HEK293 (cell line): ENCODE results near the gene AIRE.

ENCODE experiments used
- HOXC10 ChIP-seq: sonication (generic); formaldehyde crosslinking; IDR thresholded peaks from 2 replicates; pipeline ENCODE4 v1.8.1; 2023; ENCODE audit warnings: mild to moderate bottlenecking, missing genetic modification reagents
- IKZF3 ChIP-seq: fragments of 450-650 bp; IDR thresholded peaks from 2 replicates; pipeline ENCODE4 v1.5.0; 2018; ENCODE audit warnings: missing biosample characterization, mild to moderate bottlenecking, missing genetic modification characterization, moderate library complexity
- KLF16 ChIP-seq: fragments of 450-650 bp; formaldehyde crosslinking; IDR thresholded peaks from 2 replicates; pipeline ENCODE4 v1.5.1; 2017; ENCODE audit warnings: missing biosample characterization, missing genetic modification characterization
- KLF7 ChIP-seq: fragments of 450-650 bp; formaldehyde crosslinking; IDR thresholded peaks from 2 replicates; pipeline ENCODE4 v1.5.1; 2016; ENCODE audit warnings: missing biosample characterization, missing genetic modification characterization, borderline replicate concordance
- KLF9 ChIP-seq: fragments of 450-650 bp; formaldehyde crosslinking; IDR thresholded peaks from 2 replicates; pipeline ENCODE4 v1.5.1; 2016; ENCODE audit warnings: missing biosample characterization, missing genetic modification characterization, low read depth
- MZF1 ChIP-seq: fragments of 450-650 bp; formaldehyde crosslinking; IDR thresholded peaks from 2 replicates; pipeline ENCODE4 v1.5.1; 2017; ENCODE audit warnings: missing biosample characterization, missing genetic modification characterization, borderline replicate concordance
- OSR2 ChIP-seq: fragments of 450-650 bp; formaldehyde crosslinking; IDR thresholded peaks from 2 replicates; pipeline ENCODE4 v1.5.1; 2016; ENCODE audit warnings: missing biosample characterization, missing genetic modification characterization
- REPIN1 ChIP-seq: fragments of 450-650 bp; formaldehyde crosslinking; IDR thresholded peaks from 2 replicates; pipeline ENCODE4 v1.5.1; 2017; ENCODE audit warnings: missing biosample characterization, missing genetic modification characterization, low read depth
- SCRT2 ChIP-seq: fragments of 450-650 bp; formaldehyde crosslinking; IDR thresholded peaks from 2 replicates; pipeline ENCODE4 v1.5.1; 2016; ENCODE audit warnings: missing biosample characterization, missing genetic modification characterization
- SP7 ChIP-seq: fragments of 450-650 bp; formaldehyde crosslinking; IDR thresholded peaks from 2 replicates; pipeline ENCODE4 v1.5.1; 2016; ENCODE audit warnings: missing biosample characterization, missing genetic modification characterization
- ZFP41 ChIP-seq: fragments of 450-650 bp; formaldehyde crosslinking; IDR thresholded peaks from 2 replicates; pipeline ENCODE4 v1.5.1; 2016; ENCODE audit warnings: missing biosample characterization, missing genetic modification characterization, borderline replicate concordance
- ZNF114 ChIP-seq: fragments of 450-650 bp; formaldehyde crosslinking; IDR thresholded peaks from 2 replicates; pipeline ENCODE4 v1.5.0; 2017; ENCODE audit warnings: missing biosample characterization, missing genetic modification characterization
- ZNF140 ChIP-seq: fragments of 450-650 bp; formaldehyde crosslinking; IDR thresholded peaks from 2 replicates; pipeline ENCODE4 v1.5.1; 2016; ENCODE audit warnings: missing biosample characterization, missing genetic modification characterization
- ZNF146 ChIP-seq: fragments of 450-650 bp; formaldehyde crosslinking; IDR thresholded peaks from 2 replicates; pipeline ENCODE4 v1.5.1; 2016; ENCODE audit warnings: missing biosample characterization, missing genetic modification characterization
- ZNF211 ChIP-seq: fragments of 450-650 bp; formaldehyde crosslinking; IDR thresholded peaks from 2 replicates; pipeline ENCODE4 v1.5.1; 2016; ENCODE audit warnings: low read depth, missing biosample characterization, missing genetic modification characterization
- ZNF560 ChIP-seq: fragments of 450-650 bp; formaldehyde crosslinking; IDR thresholded peaks from 2 replicates; pipeline ENCODE4 v1.5.1; 2017; ENCODE audit warnings: missing biosample characterization, missing genetic modification characterization, borderline replicate concordance
- ZNF561 ChIP-seq: fragments of 450-650 bp; IDR thresholded peaks from 2 replicates; pipeline ENCODE4 v1.5.1; 2018; ENCODE audit warnings: missing biosample characterization, missing genetic modification characterization, borderline replicate concordance
- ZNF600 ChIP-seq: fragments of 450-650 bp; formaldehyde crosslinking; IDR thresholded peaks from 2 replicates; pipeline ENCODE4 v1.5.1; 2016; ENCODE audit warnings: missing biosample characterization, missing genetic modification characterization
- ZNF658 ChIP-seq: fragments of 450-650 bp; formaldehyde crosslinking; IDR thresholded peaks from 2 replicates; pipeline ENCODE4; 2016; ENCODE audit warnings: missing biosample characterization, missing genetic modification characterization
- ZNF660 ChIP-seq: fragments of 450-650 bp; IDR thresholded peaks from 2 replicates; pipeline ENCODE4 v1.5.1; 2018; ENCODE audit warnings: missing biosample characterization, mild to moderate bottlenecking, missing genetic modification characterization
- ZNF785 ChIP-seq: fragments of 450-650 bp; formaldehyde crosslinking; IDR thresholded peaks from 2 replicates; pipeline ENCODE4 v1.5.1; 2016; ENCODE audit warnings: missing biosample characterization, missing genetic modification characterization
- ZNF837 ChIP-seq: fragments of 450-650 bp; formaldehyde crosslinking; IDR thresholded peaks from 2 replicates; pipeline ENCODE4 v1.5.1; 2016; ENCODE audit warnings: missing biosample characterization, missing genetic modification characterization
- TF ChIP-seq, protein P1 (sequence below): fragments of 450-650 bp; formaldehyde crosslinking; IDR thresholded peaks from 2 replicates; pipeline ENCODE4 v1.5.1; 2016; ENCODE audit warnings: missing biosample characterization, missing genetic modification characterization
- TF ChIP-seq, protein P2 (sequence below): fragments of 450-650 bp; formaldehyde crosslinking; IDR thresholded peaks from 2 replicates; pipeline ENCODE4 v1.5.1; 2017; ENCODE audit warnings: missing biosample characterization, missing genetic modification characterization
- TF ChIP-seq, protein P3 (sequence below): fragments of 450-650 bp; formaldehyde crosslinking; IDR thresholded peaks from 2 replicates; pipeline ENCODE4 v1.5.1; 2017; ENCODE audit warnings: missing biosample characterization, missing genetic modification characterization
- TF ChIP-seq, protein P4 (sequence below): fragments of 450-650 bp; formaldehyde crosslinking; IDR thresholded peaks from 2 replicates; pipeline ENCODE4 v1.5.1; 2017; ENCODE audit warnings: missing biosample characterization, missing genetic modification characterization
- TF ChIP-seq, protein P5 (sequence below): fragments of 450-650 bp; formaldehyde crosslinking; conservative IDR thresholded peaks from 2 replicates; pipeline ENCODE4 v1.5.1; 2016; ENCODE audit warnings: low read depth, missing biosample characterization, missing genetic modification characterization
- TF ChIP-seq, protein P6 (sequence below): IDR thresholded peaks from 2 replicates; pipeline ENCODE4 v1.6.1; 2011; ENCODE audit warnings: mild to moderate bottlenecking, low read depth, low read length, borderline replicate concordance

AIRE gene

DNA sequence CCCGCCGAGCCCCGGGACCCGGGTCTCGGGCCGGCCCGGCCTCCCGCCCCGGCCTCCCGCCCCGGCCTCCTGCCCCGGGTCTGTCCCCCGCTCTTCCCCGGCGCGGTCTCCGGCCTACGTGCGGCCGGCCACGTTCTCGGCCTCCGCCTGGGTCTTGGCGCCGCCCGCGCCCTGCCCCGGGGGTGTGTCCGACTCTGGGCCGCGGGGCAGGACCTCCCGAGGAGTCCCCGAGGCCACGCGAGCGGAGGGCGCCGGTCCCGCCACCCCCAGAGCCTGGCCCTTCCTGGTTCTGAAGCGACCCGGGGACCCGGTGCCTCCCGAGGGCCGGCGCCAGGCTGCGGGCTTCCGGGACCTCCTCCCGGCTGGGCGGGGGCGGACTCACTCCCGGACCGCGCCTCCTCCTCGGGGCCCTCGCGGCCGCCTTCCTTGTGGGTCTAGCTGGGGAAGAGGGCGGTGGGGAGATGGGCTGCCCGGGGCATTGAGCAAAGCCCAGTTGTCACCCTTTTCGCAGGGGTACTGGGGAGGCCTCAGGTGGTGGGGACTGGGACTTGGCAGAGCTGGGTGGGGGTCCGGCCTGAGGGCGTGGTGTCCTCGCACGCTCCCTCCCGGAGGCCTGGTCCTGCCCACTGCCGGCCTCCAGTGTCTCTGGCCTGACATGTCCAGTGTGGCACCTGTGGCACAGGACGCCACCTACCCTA, 14.7 kb downstream of the AIRE start (continued):
- TF ChIP-seq, protein P1, sequence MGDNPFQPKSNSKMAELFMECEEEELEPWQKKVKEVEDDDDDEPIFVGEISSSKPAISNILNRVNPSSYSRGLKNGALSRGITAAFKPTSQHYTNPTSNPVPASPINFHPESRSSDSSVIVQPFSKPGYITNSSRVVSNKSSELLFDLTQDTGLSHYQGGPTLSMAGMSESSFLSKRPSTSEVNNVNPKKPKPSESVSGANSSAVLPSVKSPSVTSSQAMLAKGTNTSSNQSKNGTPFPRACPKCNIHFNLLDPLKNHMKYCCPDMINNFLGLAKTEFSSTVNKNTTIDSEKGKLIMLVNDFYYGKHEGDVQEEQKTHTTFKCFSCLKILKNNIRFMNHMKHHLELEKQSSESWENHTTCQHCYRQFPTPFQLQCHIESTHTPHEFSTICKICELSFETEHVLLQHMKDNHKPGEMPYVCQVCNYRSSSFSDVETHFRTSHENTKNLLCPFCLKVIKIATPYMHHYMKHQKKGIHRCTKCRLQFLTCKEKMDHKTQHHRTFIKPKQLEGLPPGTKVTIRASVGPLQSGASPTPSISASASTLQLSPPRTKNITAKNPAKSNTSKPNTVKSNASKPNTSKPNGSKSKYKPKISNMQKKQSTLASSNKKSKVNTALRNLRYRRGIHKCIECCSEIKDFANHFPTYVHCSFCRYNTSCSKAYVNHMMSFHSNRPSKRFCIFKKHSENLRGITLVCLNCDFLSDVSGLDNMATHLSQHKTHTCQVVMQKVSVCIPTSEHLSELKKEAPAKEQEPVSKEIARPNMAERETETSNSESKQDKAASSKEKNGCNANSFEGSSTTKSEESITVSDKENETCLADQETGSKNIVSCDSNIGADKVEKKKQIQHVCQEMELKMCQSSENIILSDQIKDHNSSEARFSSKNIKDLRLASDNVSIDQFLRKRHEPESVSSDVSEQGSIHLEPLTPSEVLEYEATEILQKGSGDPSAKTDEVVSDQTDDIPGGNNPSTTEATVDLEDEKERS (tag by site-specific recombination) = no peak
- TF ChIP-seq MZF1 (no peak), REPIN1 (tag by site-specific recombination) (no peak), ZNF660 (no peak; the same call in 1 of the 2 replicates), ZNF658 (tag by site-specific recombination) (no peak), ZNF785 (no peak), OSR2 (tag by site-specific recombination) (0 out of 2 replicates have a peak, but pooled peaks have one; percentile 9), ZFP41 (tag by site-specific recombination) (no peak), ZNF146 (tag by site-specific recombination) (no peak), KLF7 (tag by site-specific recombination) (peak; percentile 66), ZNF837 (tag by site-specific recombination) (0 out of 2 replicates have a peak, but pooled peaks have one; percentile 35), ZNF114 (no peak), IKZF3 (no peak), SCRT2 (peak; percentile 78; the same call in 1 of the 2 replicates), ZNF211 (no peak), KLF9 (tag by site-specific recombination) (peak; percentile 90), ZNF561 (peak; percentile 65; the same call in 1 of the 2 replicates), ZNF140 (no peak), ZNF600 (tag by site-specific recombination) (no peak), ZNF560 (no peak), SP7 (peak; percentile 53; the same call in 1 of the 2 replicates), HOXC10 (CRISPR knock-in tag) (no peak), KLF16 (no peak)
- TF ChIP-seq, protein P2, sequence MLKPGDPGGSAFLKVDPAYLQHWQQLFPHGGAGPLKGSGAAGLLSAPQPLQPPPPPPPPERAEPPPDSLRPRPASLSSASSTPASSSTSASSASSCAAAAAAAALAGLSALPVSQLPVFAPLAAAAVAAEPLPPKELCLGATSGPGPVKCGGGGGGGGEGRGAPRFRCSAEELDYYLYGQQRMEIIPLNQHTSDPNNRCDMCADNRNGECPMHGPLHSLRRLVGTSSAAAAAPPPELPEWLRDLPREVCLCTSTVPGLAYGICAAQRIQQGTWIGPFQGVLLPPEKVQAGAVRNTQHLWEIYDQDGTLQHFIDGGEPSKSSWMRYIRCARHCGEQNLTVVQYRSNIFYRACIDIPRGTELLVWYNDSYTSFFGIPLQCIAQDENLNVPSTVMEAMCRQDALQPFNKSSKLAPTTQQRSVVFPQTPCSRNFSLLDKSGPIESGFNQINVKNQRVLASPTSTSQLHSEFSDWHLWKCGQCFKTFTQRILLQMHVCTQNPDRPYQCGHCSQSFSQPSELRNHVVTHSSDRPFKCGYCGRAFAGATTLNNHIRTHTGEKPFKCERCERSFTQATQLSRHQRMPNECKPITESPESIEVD (tag by site-specific recombination) = no peak
- TF ChIP-seq, protein P3, sequence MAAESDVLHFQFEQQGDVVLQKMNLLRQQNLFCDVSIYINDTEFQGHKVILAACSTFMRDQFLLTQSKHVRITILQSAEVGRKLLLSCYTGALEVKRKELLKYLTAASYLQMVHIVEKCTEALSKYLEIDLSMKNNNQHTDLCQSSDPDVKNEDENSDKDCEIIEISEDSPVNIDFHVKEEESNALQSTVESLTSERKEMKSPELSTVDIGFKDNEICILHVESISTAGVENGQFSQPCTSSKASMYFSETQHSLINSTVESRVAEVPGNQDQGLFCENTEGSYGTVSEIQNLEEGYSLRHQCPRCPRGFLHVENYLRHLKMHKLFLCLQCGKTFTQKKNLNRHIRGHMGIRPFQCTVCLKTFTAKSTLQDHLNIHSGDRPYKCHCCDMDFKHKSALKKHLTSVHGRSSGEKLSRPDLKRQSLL (tag by site-specific recombination) = no peak
- TF ChIP-seq, protein P4, sequence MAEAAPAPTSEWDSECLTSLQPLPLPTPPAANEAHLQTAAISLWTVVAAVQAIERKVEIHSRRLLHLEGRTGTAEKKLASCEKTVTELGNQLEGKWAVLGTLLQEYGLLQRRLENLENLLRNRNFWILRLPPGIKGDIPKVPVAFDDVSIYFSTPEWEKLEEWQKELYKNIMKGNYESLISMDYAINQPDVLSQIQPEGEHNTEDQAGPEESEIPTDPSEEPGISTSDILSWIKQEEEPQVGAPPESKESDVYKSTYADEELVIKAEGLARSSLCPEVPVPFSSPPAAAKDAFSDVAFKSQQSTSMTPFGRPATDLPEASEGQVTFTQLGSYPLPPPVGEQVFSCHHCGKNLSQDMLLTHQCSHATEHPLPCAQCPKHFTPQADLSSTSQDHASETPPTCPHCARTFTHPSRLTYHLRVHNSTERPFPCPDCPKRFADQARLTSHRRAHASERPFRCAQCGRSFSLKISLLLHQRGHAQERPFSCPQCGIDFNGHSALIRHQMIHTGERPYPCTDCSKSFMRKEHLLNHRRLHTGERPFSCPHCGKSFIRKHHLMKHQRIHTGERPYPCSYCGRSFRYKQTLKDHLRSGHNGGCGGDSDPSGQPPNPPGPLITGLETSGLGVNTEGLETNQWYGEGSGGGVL (tag by site-specific recombination) = peak; percentile 43; the same call in 1 of the 2 replicates
- TF ChIP-seq, protein P5, sequence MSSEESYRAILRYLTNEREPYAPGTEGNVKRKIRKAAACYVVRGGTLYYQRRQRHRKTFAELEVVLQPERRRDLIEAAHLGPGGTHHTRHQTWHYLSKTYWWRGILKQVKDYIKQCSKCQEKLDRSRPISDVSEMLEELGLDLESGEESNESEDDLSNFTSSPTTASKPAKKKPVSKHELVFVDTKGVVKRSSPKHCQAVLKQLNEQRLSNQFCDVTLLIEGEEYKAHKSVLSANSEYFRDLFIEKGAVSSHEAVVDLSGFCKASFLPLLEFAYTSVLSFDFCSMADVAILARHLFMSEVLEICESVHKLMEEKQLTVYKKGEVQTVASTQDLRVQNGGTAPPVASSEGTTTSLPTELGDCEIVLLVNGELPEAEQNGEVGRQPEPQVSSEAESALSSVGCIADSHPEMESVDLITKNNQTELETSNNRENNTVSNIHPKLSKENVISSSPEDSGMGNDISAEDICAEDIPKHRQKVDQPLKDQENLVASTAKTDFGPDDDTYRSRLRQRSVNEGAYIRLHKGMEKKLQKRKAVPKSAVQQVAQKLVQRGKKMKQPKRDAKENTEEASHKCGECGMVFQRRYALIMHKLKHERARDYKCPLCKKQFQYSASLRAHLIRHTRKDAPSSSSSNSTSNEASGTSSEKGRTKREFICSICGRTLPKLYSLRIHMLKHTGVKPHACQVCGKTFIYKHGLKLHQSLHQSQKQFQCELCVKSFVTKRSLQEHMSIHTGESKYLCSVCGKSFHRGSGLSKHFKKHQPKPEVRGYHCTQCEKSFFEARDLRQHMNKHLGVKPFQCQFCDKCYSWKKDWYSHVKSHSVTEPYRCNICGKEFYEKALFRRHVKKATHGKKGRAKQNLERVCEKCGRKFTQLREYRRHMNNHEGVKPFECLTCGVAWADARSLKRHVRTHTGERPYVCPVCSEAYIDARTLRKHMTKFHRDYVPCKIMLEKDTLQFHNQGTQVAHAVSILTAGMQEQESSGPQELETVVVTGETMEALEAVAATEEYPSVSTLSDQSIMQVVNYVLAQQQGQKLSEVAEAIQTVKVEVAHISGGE (tag by site-specific recombination) = peak; percentile 58
- TF ChIP-seq, protein P6, sequence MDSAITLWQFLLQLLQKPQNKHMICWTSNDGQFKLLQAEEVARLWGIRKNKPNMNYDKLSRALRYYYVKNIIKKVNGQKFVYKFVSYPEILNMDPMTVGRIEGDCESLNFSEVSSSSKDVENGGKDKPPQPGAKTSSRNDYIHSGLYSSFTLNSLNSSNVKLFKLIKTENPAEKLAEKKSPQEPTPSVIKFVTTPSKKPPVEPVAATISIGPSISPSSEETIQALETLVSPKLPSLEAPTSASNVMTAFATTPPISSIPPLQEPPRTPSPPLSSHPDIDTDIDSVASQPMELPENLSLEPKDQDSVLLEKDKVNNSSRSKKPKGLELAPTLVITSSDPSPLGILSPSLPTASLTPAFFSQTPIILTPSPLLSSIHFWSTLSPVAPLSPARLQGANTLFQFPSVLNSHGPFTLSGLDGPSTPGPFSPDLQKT = no peak
